Stimulated activated CD4-positive, alpha-beta T cell treated with anti-CD3 and anti-CD28 coated beads, Interleukin-1b, Interleukin-23, amount 100 ng/mL, for 4 hours (primary cell): ENCODE data around the gene FIBP.
A peak's percentile ranks its signal among the peaks of the same experiment; 100 is the strongest.
"Not testable (repeated sequence)": the region's sequence is repeated elsewhere in the genome, so short reads cannot be mapped to it uniquely, and the experiment has no call there.

ENCODE experiments used
- DNase-seq, 2 donors: peaks; one replicate each; pipeline ENCODE4 v3.0.0-alpha.2; 2020; ENCODE audit warnings: low read depth in 2 of 2

Gene FIBP

DNA sequence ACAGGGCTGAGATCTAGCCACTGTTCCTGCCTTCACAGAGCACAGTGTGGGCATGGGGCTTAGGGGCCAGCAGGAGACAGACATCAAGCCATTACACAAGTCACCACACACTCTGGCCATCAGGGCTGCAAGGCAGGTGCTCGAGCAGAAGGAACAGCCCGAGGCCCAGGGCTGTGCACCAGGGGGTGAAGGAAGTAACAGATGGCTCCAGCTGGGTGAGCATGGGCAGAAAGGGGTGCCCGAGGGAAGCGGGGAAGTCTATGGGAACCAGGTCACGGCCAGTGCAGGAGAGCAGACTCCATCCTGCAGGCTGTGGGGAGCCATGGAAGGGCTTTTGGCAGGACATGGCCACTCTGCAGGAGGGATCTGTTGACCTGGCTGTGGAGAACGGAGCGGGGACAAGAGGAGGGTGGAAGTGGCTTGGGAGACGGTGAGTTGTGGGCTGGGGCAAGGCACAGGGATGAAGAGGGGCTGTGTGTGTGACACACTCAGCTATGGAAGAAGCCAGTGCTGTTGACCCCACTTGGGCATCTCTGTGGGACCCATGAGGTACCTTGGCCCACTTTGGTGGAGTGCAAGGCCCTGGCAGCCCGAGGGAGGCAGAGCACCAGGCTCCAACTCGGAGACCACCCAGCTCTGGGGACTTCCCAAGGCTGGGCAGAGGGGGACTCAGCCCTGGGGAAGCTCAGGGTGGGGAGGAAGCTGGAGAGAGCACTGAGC, 27.0 kb upstream of the FIBP start:
- DNase-seq = no peak

DNA sequence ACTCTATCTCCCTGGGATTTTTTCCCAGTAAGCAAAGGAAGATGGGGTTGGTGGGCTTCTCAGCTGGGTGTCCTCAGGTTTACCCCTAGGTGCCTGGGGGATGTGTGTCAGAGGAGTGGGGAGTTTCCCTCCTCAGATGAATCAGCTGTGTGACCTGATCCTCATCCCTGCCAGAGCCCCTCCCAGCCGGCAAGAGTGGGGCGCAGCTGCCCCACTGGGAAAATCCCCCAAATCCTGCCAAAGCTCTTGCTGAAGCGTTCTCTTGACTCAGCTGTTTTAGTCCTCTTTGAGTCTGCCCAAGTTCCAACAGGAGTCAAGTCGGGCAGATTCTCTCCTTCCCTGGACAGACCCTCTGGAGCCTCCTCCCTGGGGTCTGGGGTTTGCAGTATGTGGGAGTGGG, 24.6 kb upstream of the FIBP start:
- no peak for DNase-seq

DNA sequence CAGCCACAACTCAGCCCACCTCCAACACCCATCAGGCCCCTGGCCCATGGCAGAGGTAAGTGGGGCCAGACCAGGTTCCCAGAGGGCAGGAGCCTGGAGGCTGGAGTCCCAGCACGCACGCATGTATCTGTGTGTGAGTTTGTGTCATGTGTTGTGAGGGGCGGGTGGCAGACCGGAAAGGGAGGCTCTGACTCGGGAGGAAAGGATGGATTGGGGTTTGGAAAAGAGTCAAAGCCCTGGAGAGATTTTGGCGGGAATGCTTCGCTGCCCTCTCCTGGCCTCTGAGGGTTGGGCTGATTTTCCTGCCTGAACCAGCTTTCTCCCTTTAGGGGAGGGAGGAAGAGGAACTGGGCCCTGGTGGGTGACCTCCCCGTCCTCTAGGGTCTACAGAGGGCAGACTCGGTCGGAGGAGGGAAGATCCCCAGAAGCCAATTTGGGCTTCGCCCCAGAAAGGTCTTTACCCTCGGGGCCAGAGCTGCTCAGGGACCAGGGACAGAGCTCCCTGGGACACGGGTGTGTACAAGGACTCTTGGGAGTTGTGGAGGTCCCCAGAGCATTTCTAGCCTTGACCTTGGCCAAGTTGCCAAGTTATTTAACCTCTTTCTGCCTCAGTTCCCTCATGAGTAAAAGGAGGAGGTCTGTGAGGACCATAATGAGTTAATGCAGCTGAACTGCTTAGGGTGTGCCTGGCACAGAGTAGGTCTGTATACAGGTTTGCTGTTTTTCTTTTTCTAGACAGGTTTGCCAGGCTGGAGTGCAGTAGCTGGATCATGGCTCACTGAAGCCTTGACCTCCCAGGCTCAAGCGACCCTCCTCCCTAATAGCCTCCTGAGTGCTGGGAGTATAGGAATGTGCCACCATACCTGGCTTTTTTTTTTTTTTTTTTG, 23.7 kb upstream of the FIBP start:
- no peak for DNase-seq

DNA sequence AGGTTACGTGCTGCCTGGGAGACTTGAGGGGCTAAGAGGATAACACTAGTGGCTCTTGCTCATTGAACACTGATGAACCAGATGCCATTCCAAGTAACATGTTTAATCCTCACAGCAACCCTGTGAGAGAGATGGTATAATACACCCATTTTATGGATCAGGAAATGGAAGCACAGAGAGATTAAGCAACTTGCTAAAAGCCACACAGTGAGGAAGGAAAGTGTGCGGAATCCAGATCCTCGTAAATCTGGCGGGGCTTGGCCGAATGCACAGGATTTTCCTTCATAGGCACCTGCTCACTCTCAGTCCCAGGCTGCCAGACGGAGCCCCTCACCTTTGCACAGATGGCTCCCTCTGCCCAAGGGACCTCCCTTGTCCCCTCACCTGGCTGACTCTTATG, 19.6 kb upstream of the FIBP start:
- no peak for DNase-seq

DNA sequence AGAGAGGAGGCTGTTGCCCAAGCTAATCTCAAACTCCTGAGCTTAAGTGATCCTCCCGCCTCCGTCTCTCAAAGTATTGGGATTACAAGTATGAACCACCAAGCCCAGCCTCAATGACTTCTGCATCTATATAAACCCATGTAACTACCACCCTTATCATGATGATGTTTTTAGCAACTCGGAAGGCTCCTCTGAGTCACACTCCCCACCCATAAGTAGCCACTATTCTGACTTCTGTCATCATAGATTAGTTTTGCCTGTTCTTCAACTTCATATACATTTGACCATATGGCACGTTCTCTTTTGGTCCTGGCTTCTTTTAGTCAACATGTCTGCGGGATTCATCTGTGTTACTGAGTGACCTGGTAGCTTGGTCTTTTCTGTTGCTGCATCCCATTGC, 18.3 kb upstream of the FIBP start:
- no peak for DNase-seq

DNA sequence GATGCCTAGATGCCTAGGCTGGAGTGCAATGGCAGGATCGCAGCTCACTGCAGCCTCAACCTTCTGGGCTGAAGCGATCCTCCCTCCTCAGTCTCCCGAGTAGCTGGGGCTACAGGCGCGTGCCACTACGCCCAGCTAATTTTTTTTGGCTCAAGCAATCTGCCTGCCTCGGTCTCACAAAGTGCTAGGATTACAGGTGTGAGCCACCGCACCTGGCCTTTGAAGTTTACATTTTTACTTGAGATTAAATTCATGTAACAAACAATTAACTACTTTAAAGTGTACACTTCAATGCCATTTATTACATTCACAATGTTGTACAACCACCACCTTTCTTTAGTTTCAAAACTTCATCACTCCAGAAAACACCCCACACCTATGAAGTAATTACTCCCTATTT, 15.4 kb upstream of the FIBP start:
- DNase-seq = no peak

DNA sequence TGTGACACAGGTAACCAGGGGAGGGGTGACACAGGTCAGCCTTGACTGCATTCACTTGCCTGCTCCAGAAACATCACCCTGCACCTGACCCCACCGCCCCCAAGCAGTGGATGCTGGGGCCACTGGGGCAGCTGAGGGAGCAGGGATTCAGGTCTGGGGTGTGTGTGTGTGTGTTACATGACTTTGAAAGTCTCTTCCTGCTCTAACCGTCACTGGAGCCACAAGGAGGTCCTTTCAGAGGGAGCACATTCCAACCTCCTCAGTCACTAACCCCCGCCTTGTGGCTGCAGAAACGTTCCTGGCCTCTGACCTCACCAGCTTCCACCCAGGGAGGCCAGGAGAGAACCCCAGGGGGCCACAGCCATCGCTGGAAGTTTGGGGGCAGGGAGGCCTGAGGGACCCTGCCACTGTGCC, 14.8 kb upstream of the FIBP start:
- DNase-seq = no peak

DNA sequence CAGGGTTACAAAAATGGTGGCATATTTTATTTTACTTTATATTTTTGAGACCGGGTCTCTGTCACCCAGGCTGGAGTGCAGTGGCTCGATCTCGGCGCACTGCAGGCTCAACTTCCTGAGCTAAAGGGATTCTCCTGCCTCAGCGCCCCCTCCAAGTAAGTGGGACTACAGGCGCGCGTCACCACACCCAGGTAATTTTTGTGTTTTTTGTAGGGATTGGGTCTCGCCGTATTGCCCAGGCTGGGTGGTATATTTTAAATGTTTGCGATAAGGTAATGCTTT, 12.6 kb upstream of the FIBP start:
- no peak for DNase-seq

DNA sequence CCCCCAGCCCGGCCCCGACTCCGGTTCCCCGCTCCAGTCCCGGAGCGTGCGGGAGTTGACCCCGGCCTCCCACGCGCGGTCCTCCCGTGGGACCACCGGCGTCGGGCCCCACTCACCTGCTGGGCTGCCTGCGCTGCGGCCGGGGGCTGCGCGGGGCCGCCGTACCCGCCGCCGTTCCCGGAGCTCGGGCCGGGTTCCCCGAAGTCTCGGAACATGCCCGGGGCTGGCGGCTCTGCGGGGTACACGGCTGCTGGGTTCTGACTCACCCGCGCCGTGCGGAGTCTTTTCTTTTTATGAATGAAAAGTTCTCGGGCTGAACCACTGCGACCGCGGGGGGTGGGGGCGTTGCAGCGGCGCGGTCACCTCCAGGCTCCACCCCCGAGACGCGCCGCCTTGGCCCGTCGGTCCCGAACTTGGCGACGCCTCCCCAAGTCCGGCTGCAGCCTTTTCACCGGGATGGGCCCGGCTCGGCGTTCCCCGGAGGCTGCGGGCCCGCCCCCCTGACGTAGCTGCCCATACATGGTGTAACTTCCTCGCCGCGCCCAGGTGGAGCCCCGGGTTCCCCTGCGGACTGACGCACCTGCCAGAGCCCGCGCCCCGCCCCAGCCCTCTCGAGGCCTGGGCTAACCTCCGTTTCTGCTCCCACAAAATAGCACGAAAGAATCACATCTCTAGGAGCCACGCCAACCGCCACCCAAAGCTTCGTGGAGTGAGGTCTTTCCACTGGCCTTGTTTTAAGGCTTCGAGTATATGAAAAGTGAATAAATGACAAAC, 12.0 kb upstream of the FIBP start, which contains the start of gene FOSL1:
TSS of gene FOSL1 (minus strand) at position 264 of the 774 bp plus-strand sequence. CDS start at position 215, 49 bp downstream.
- DNase-seq = peak; percentile 89 to 93

DNA sequence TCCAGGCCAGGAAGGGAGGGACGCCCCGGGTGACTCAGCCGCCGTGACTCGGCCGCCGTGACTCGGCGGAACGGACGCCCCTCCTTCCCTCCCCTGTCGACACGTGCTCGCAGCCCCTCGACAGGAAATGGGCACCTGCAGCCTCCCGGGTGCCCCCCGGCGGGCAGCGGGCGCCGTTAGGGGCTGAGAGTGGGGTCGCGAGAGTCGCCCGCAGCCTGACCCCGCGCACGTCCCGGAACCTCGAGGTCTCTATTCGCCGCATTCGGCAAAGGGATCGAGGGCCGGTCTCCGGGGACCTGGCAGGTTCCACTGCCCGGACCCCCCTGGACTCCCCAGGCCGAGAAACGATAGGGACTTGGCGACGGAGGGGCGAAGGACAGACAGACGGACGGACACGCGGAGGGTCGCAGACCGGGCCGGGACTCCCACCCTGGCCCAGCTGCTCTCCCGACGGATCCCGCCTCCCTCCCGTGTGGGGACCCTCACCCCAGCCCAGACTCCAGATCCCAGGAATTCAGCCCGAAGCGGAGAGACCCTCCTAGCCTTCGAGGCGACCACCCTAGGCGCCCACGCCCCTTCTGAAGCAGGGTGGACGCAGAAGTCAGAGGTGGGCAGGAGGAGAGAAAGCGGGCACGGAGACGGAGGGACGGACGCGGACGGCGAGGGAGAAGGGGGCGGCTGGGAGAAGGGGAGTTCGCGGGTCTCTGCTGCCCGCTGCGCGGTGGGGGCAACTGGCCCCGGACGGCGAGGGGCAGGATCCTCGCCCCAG, 11.3 kb upstream of the FIBP start:
- peak; percentile 63 to 75 for DNase-seq

DNA sequence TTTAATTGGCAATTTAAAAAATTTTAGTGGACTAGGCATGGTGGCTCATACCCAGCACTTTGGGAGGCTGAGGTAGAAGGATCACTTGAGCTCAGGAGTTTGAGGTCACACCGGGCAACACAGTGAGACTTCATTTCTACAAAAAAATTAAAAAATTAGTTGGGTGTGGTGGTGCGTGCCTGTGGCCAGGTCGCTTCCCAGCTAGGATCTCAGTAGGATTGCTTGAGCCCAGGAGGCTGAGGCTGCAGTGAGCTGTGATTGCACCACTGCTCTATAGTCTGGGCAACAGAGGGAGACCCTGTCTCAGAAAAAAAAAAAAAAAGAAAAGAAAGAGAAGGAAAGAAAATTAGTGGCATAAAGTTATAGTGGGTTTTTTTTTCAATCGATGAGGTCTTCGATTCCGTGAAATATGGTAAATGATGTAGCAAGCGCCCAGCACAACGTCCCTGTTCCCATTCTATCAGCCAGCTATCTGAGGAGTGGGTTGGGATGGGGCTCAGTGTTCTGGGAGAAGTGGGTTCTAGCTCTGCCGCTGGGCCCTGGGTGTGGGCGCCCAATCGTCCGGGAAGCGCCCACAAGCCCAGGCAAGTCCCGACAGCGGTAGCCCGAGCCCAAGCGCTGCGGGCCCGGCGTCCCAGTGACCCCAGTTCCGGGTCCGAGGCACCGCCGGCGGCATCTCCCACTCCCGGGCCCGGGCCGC, 10.5 kb upstream of the FIBP start:
- DNase-seq = no peak

DNA sequence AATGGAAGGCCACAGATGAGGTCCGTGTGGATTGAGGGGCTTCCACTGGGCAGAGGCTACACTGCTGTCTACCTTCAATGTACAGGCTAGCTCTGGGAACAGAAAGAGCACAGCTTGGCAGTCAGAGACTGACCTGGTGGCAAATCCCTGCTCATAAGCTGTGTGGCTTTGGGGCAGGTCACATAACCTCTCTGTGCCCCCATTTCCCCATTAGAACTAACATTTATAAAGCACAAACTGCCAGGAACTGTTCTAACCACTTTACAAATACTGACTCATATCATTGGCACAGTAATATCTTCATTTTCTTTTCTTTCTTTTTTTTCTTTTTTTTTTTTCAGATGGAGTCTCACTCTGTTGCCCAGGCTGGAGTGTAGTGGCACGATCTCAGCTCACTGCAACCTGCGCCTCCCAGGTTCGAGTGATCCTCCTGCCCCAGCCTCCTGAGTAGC, 8.8 kb upstream of the FIBP start:
- DNase-seq = no peak

DNA sequence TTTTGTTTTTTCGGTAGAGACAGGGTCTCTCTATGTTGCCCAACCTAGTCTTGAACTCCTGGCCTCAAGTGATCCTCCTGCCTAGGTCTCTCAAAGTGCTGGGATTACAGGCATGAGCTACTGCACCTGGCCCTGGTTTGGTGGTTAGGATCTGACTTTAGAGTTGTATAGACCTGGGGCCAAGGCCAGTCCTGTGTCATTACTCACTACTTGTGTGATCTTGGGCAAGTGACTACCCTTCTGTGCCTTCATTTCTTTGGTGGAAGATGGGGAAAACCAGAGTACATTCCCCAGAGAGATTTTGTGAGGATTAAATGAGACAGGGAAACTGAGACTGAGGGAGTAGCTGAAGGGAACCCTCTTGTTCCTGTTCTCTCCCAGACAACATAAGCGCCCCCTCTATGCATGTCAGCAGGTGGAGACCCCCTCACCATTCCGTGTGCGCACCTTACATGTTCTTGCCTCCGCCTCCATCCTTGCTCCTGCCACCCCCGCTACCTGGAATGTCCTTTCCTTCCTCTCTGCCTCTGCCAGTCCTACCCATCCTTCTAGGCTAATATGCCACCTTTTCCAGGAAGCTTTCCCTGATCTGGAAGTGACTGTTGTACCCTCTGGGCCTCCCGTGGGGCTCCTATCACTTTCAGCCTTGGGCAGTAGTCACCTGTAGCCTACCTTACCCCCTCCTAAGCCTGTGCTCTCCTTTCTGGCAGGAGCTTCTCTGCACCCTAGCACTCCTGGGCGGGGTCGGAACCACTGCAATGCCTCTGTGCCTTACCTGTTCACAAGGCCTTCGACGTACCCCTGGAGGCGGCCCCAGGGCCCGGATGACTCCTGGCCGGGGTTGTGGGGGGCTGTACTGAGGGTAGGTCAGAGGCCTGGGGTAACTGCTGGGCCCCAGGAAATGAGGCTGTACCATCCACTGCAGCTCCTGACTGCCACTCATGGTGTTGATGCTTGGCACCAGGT, 8.0 kb upstream of the FIBP start:
- DNase-seq = no peak

DNA sequence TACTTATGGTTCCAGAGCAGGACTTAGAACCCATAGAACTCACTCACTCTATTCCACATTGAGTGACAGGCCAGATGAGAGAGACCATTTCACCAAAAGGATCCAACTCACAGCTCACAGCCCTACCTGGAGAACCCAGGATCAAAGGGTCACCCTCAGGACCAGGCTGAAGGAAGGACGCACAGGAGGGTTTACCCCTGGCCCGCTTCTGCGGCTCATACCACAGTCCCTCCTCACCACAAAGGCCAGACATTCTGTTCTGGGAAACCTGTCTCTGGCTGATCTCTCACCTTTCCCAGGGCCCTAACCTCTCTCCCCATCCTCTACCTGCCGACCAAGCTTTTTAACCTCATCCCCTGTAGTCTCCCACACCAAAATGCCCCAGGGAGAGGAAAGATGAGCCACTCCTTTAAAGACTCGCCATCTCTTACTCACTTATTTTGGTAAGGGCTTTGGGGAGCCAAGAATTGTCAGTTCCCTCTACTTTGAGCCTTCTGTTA, 7.3 kb upstream of the FIBP start:
- no peak for DNase-seq

DNA sequence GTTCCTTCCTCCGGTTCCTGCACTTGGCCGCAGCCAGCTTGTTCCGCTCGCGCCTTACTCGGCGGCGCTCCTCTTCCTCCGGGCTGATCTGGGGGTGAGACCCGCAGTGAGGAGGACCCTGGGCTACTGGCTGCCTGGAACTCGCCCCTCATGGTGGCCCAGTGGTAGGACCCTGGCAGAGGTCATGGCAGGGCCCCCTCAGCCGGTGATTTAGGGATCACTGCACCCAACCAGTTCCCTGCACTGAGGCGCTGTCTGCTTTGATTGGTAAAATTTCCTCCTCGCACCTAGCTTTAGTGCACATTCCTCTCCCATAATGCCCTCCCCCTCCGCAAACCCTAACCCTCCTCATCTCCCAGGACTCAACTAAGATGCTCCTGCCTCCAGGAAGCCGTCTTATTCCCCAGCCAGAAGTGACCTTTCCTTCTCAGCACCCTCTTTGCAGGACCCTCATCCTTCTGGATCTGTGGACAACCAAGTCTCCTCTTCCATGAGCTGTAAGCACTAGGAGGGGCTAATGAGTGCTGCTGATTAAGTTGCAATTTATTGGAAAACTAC, 5.8 kb upstream of the FIBP start:
- DNase-seq = no peak

DNA sequence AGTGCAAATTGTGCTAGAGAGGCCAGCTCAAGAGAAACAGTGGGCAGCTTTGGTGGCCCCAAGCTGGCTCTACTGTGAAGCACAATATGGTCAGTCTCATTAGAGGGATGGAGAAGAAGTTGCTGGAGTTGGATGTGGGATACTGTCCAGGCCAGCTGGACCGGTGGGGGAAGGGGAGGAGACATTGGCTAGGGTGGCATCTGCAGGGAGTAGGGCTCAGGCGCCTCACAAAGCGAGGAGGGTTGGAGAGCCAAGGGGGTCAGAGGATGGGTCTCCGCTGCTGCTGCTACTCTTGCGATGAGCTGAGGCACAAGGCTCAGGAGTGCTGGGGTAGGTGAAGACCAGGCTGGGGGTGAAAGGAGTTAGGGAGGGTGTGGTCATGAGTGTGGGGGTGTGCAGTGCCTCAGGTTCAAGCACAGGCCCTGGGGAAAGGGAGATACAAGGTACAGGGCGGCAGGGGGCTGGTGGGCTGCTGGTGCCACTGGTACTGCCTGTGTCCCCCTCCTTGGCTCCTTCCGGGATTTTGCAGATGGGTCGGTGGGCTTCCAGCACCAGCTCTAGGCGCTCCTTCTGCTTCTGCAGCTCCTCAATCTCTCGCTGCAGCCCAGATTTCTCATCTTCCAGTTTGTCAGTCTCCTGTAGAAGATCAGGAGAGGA, 4.5 kb upstream of the FIBP start:
- DNase-seq = no peak

DNA sequence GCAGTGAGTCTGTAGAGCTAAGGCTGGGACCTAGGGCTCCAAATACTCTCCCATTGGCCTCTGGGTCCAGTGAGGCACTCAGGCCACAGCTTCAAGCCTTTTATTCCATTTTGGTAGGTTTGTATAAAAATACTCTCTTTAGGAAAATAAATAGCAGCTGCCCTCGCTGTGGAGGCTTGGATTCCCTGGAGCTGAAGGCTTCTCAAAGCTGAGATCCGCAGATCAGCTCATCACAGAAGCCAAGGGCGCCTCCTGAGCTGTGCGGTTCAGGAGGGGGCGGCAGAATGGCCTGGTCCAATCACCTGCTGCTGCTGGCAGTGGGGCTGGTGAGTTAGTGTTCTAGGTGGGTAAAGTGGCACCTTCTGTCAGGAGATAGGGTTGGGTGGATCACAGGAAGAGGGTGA, 3.9 kb upstream of the FIBP start:
- not testable (repeated sequence) for DNase-seq

DNA sequence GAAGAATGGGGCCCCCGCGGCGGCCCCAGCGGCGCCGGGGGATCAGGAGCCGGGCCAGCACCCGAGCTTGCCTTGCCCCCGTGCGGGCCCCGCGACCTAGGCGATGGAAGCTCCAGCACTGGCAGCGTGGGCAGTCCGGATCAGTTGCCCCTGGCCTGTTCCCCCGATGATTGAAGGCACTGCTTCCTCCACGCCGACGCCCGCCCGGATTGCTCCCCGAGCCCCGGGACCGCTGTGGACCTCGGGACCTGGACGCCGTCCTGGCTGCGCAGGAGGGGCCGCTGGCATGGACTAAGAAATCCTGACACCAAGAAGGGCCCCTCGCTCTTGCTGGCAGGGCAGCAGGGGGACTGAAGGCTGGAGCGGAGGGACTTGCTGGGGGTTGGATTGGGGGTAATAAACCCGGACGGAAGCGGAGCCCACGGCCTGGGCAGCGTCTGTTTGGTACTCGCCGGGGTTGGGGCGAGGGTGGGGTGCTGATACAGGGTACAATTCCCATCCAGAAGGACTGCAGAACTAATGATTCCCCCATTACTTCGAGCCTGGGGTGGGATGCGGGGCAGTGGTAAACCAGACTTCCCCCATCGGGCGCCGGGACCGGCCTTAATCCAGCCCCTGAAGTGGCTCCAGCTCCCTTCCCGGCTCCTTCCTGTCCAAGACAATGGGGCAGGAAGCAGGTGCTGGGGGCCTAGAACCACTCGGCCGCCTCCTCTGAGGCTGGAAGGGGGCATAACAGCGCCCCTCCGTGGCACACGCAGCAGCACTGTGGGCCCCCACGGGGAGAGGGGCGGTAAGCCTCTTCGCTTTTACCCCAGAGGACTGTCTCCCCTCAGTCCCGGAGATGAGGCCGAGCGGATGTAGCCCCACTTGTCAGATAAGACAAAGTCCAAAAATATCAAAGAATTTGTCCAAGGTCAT, 3.2 kb upstream of the FIBP start:
- peak; percentile 47 to 61 for DNase-seq
